HepG2 (cell line): ENCODE measurements around the gene UBE3B. TPM values are rescaled to one million over a fixed set of nuclear protein-coding genes. Genes with fewer than 3 reads are reported as not detected.

Experiments
- BCLAF1 ChIP-seq: fragments of 450-650 bp; IDR thresholded peaks from 2 replicates; pipeline ENCODE4 v1.6.1; 2017; ENCODE audit warnings: mild to moderate bottlenecking
- DZIP1 ChIP-seq: sonication (generic); formaldehyde crosslinking; IDR thresholded peaks from 2 replicates; pipeline ENCODE4 v1.5.0; 2020; ENCODE audit warnings: mild to moderate bottlenecking, missing genetic modification reagents
- ELF3 ChIP-seq: IDR thresholded peaks from 2 replicates; pipeline ENCODE4 v1.6.1; 2016; ENCODE audit warnings: missing genetic modification reagents, missing compliant biosample characterization
- GLI4 ChIP-seq: sonication (generic); formaldehyde crosslinking; IDR thresholded peaks from 2 replicates; pipeline ENCODE4 v1.5.1; 2020; ENCODE audit warnings: missing genetic modification reagents, mild to moderate bottlenecking, moderate library complexity, borderline replicate concordance
- HNF4G ChIP-seq, 2 experiments: sonication (generic) in 1 of 2; formaldehyde crosslinking in 1 of 2; IDR thresholded peaks; 2 replicates each; pipeline versions ENCODE4 v1.4.0 to v1.6.1; 2011 to 2020; ENCODE audit warnings: borderline replicate concordance in 2 of 2, low read depth in 2 of 2, mild to moderate bottlenecking in 2 of 2, low read length in 1 of 2, missing genetic modification reagents in 1 of 2, moderate library complexity in 1 of 2
- HNRNPK ChIP-seq: fragments of 200-400 bp; formaldehyde crosslinking; IDR thresholded peaks from 2 replicates; pipeline ENCODE4 v1.6.1; 2018; ENCODE audit warnings: low read length, low read depth, moderate library complexity, mild to moderate bottlenecking; ENCODE audit not compliant: poor library complexity, severe bottlenecking
- HOXA3 ChIP-seq: sonication (generic); formaldehyde crosslinking; IDR thresholded peaks from 2 replicates; pipeline ENCODE4 v1.5.0; 2020; ENCODE audit warnings: missing genetic modification reagents
- MLLT10 ChIP-seq: sonication (generic); formaldehyde crosslinking; IDR thresholded peaks from 2 replicates; pipeline ENCODE4 v1.4.0; 2020; ENCODE audit warnings: missing genetic modification reagents
- MYC ChIP-seq: sonication (generic); formaldehyde crosslinking; IDR thresholded peaks from 2 replicates; pipeline ENCODE4 v1.9.0; 2021; ENCODE audit warnings: missing genetic modification reagents, borderline replicate concordance
- SMAD3 ChIP-seq: sonication (generic); formaldehyde crosslinking; IDR thresholded peaks from 2 replicates; pipeline ENCODE4 v1.4.0; 2020; ENCODE audit warnings: missing genetic modification reagents
- TEAD2 ChIP-seq: sonication (generic); formaldehyde crosslinking; IDR thresholded peaks from 2 replicates; pipeline ENCODE4 v1.9.0; 2021; ENCODE audit warnings: missing genetic modification reagents
- ZBTB44 ChIP-seq: sonication (generic); formaldehyde crosslinking; IDR thresholded peaks from 2 replicates; pipeline ENCODE4 v1.4.0; 2020; ENCODE audit warnings: missing genetic modification reagents
- ZBTB49 ChIP-seq: sonication (generic); formaldehyde crosslinking; IDR thresholded peaks from 2 replicates; pipeline ENCODE4 v1.4.0; 2020; ENCODE audit warnings: missing genetic modification reagents, borderline replicate concordance
- ZFYVE20 ChIP-seq: sonication (generic); formaldehyde crosslinking; IDR thresholded peaks from 2 replicates; pipeline ENCODE4 v1.8.0; 2023; ENCODE audit warnings: low read depth, mild to moderate bottlenecking, moderate library complexity, missing genetic modification reagents, borderline replicate concordance
- ZIK1 ChIP-seq: sonication (generic); formaldehyde crosslinking; IDR thresholded peaks from 2 replicates; pipeline ENCODE4 v1.5.0; 2020; ENCODE audit warnings: mild to moderate bottlenecking, low read depth, missing genetic modification reagents, borderline replicate concordance
- ZNF256 ChIP-seq: sonication (generic); formaldehyde crosslinking; conservative IDR thresholded peaks from 2 replicates; pipeline ENCODE4 v1.4.0; 2020; ENCODE audit warnings: missing genetic modification reagents
- ZNF784 ChIP-seq: sonication (generic); formaldehyde crosslinking; IDR thresholded peaks from 2 replicates; pipeline ENCODE4 v1.5.1; 2020; ENCODE audit warnings: missing genetic modification reagents, mild to moderate bottlenecking, borderline replicate concordance
- polyA plus RNA-seq, 8 experiments: library from polyadenylated mRNA; depleted of rRNA in 3 of 8; stranded (reverse) in 7 of 8; unstranded in 1 of 8; fragments of >200 nt; fragmentation: Illumina TruSeq in 4 of 8; extraction: Trizol in 4 of 8; gene quantifications; 2 replicates each; pipeline versions ENCODE4 v1.2.1 to v1.2.3, GENCODE V29; 2011 to 2016; ENCODE audit warnings: low read depth in 4 of 8, missing spikeins in 1 of 8, mixed read lengths in 1 of 8; ENCODE audit not compliant: insufficient read depth in 1 of 8
- total RNA-seq, 5 experiments: library from RNA; depleted of rRNA; stranded (reverse); fragments of >200 nt; fragmentation: Illumina TruSeq; extraction: Trizol; gene quantifications; 2 replicates each; pipeline ENCODE4 v1.2.3, GENCODE V29; 2016; ENCODE audit warnings: low read depth in 1 of 5

UBE3B gene
- total and polyA plus RNA-seq, 2 of the 13 experiments (the other 11 are each of a cell fraction or from before 2014, with no cell fraction given): 22.7 to 25.3 TPM

GRCh38 chr12:109494348-109494881, 17.0 kb downstream of the UBE3B start (continued):
- TF ChIP-seq GLI4 (CRISPR knock-in tag): no peak
- no peak for TF ChIP-seq ZIK1
- TF ChIP-seq ZNF256: no peak
- no peak for TF ChIP-seq DZIP1 (CRISPR knock-in tag)
- TF ChIP-seq ELF3: peak; percentile 47
- no peak for TF ChIP-seq ZBTB49 (CRISPR knock-in tag)
- TF ChIP-seq ZBTB44 (CRISPR knock-in tag): no peak
- no peak for TF ChIP-seq BCLAF1
- TF ChIP-seq MLLT10 (CRISPR knock-in tag): no peak
- peak; percentile 50; the same call in 1 of the 2 replicates for TF ChIP-seq HOXA3 (CRISPR knock-in tag)
- no peak for TF ChIP-seq TEAD2 (CRISPR knock-in tag)
- TF ChIP-seq MYC (CRISPR knock-in tag): no peak
- no peak for TF ChIP-seq ZNF784 (CRISPR knock-in tag)
- TF ChIP-seq SMAD3 (CRISPR knock-in tag): no peak
- TF ChIP-seq HNF4G (IDR thresholded peaks at IDR 0.05; ENCODE audit: borderline replicate concordance, low read depth, low read length): peak; percentile 47; the same call in 1 of the 2 replicates
- peak; percentile 28; the same call in 1 of the 2 replicates for TF ChIP-seq HNF4G (CRISPR knock-in tag; IDR thresholded peaks at IDR 0.05; ENCODE audit: borderline replicate concordance, low read depth)
- no peak for TF ChIP-seq ZFYVE20 (CRISPR knock-in tag)
- no peak for TF ChIP-seq HNRNPK
